ENCODE results near the gene SIM2. TPM values are rescaled to one million over a fixed set of nuclear protein-coding genes. Genes with fewer than 3 reads are reported as not detected.

Gene SIM2
- polyA plus RNA-seq, 1 experiment: not detected

- no peak for DNase-seq (ENCODE audit: low read depth)
- no peaks in the 10 kb centered on the region for H3K36me3 ChIP-seq (ENCODE audit: control insufficient read depth, insufficient read depth, low read length)
- H3K4me3 ChIP-seq (ENCODE audit: low read depth, low read length): no peak overlapping the region
- no peak for TF ChIP-seq CTCF (IDR thresholded peaks at IDR 0.05; ENCODE audit: insufficient read depth, low read depth, low read length)
- ChIA-PET POLR2A (no interaction called here), CTCF (no interaction called here)
- H3K27me3 ChIP-seq (ENCODE audit: control insufficient read depth, insufficient read depth, low read length): no peaks in the 10 kb centered on the region
Observed at GRCh38 chr21:36776981-36777617, 78.2 kb downstream of the SIM2 start.

GRCh38 chr21:36780861-36781260 is 81.9 kb downstream of the SIM2 start:
- H3K36me3 ChIP-seq (ENCODE audit: control insufficient read depth, insufficient read depth, low read length): no peaks in the 10 kb centered on the region
- no peaks in the 10 kb centered on the region for H3K27me3 ChIP-seq (ENCODE audit: control insufficient read depth, insufficient read depth, low read length)
- DNase-seq (ENCODE audit: low read depth): no peak
- H3K4me3 ChIP-seq (ENCODE audit: low read depth, low read length): no peak overlapping the region
- POLR2A ChIA-PET: no interaction called here
- CTCF ChIA-PET: interaction anchor here (1.0 kb wide), 1 partner anchor 10 kb away, joined by 3 read pairs; no protein-coding TSS in a partner anchor
- no peak for TF ChIP-seq CTCF (IDR thresholded peaks at IDR 0.05; ENCODE audit: insufficient read depth, low read depth, low read length)

- no peaks in the 10 kb centered on the region for H3K27me3 ChIP-seq (ENCODE audit: control insufficient read depth, insufficient read depth, low read length)
- no peak overlapping the region for H3K4me3 ChIP-seq (ENCODE audit: low read depth, low read length)
- peak; percentile 26 for DNase-seq (ENCODE audit: low read depth)
- no peak for TF ChIP-seq CTCF (IDR thresholded peaks at IDR 0.05; ENCODE audit: insufficient read depth, low read depth, low read length)
- POLR2A ChIA-PET: interaction anchor here (0.7 kb wide), 1 partner anchor 31 kb away, joined by 3 read pairs; no protein-coding TSS in a partner anchor
- no peaks in the 10 kb centered on the region for H3K36me3 ChIP-seq (ENCODE audit: control insufficient read depth, insufficient read depth, low read length)
- CTCF ChIA-PET: no interaction called here
Observed at GRCh38 chr21:36783612-36784374, 84.9 kb downstream of the SIM2 start.

- no peak for DNase-seq (ENCODE audit: low read depth)
- H3K4me3 ChIP-seq (ENCODE audit: low read depth, low read length): no peak overlapping the region
- H3K36me3 ChIP-seq (ENCODE audit: control insufficient read depth, insufficient read depth, low read length): no peaks in the 10 kb centered on the region
- ChIA-PET CTCF (interaction anchor here (1.4 kb wide), 1 partner anchor 22 kb away, joined by 3 read pairs; no protein-coding TSS in a partner anchor), POLR2A (no interaction called here)
- no peak for TF ChIP-seq CTCF (IDR thresholded peaks at IDR 0.05; ENCODE audit: insufficient read depth, low read depth, low read length)
- no peaks in the 10 kb centered on the region for H3K27me3 ChIP-seq (ENCODE audit: control insufficient read depth, insufficient read depth, low read length)
Observed at GRCh38 chr21:36784947-36785346, 86.0 kb downstream of the SIM2 start.

- Histone ChIP-seq H3K36me3 (ENCODE audit: control insufficient read depth, insufficient read depth, low read length) (no peaks in the 10 kb centered on the region), H3K4me3 (ENCODE audit: low read depth, low read length) (no peak overlapping the region), H3K27me3 (ENCODE audit: control insufficient read depth, insufficient read depth, low read length) (no peaks in the 10 kb centered on the region)
- CTCF ChIA-PET: interaction anchor here (1.4 kb wide), 1 partner anchor 22 kb away, joined by 3 read pairs; no protein-coding TSS in a partner anchor
- POLR2A ChIA-PET: no interaction called here
- no peak for DNase-seq (ENCODE audit: low read depth)
- no peak for TF ChIP-seq CTCF (IDR thresholded peaks at IDR 0.05; ENCODE audit: insufficient read depth, low read depth, low read length)
Observed at GRCh38 chr21:36785615-36786014, 86.7 kb downstream of the SIM2 start.
